HG02840 (cell line): ENCODE results near the gene SEMA6B.
"Not testable (repeated sequence)": the region's sequence is repeated elsewhere in the genome, so short reads cannot be mapped to it uniquely, and the experiment has no call there.

Source experiments
- ATAC-seq: cut with Tn5 transposase; IDR thresholded peaks from one replicate; pipeline ENCODE4 v1.9.1; 2021; ENCODE audit warnings: mild to moderate bottlenecking, moderate library complexity, moderate number of reproducible peaks; ENCODE audit not compliant: unreplicated experiment, low FRiP score

Gene SEMA6B

GRCh38 chr19:4559569-4559968 is at the start of gene SEMA6B:
SEMA6B (minus strand) TSS chr19:4559684; CDS start chr19:4558457, 1,227 bp downstream.
- ATAC-seq, result no peak

- no peak for ATAC-seq
Measured at GRCh38 chr19:4606921-4607678, 47.6 kb upstream of the SEMA6B start.

- ATAC-seq, result no peak
Measured at GRCh38 chr19:4606181-4606580, 46.7 kb upstream of the SEMA6B start.

- no peak for ATAC-seq
Measured at GRCh38 chr19:4604912-4605311, 45.4 kb upstream of the SEMA6B start.

GRCh38 chr19:4602915-4603314 is 43.4 kb upstream of the SEMA6B start:
- no peak for ATAC-seq

- ATAC-seq, result no peak
Measured at GRCh38 chr19:4602173-4602788, 42.8 kb upstream of the SEMA6B start.

- ATAC-seq, result no peak
Measured at GRCh38 chr19:4600893-4601292, 41.4 kb upstream of the SEMA6B start.

GRCh38 chr19:4600082-4600481 is 40.6 kb upstream of the SEMA6B start:
- ATAC-seq, result no peak

- no peak for ATAC-seq
Measured at GRCh38 chr19:4598712-4599111, 39.2 kb upstream of the SEMA6B start.

- ATAC-seq, result no peak
Measured at GRCh38 chr19:4597975-4598671, 38.6 kb upstream of the SEMA6B start.

- ATAC-seq, result no peak
Measured at GRCh38 chr19:4597278-4597974, 37.9 kb upstream of the SEMA6B start.

- no peak for ATAC-seq
Measured at GRCh38 chr19:4596033-4596904, 36.8 kb upstream of the SEMA6B start.

GRCh38 chr19:4595158-4595557 is 35.7 kb upstream of the SEMA6B start:
- not testable (repeated sequence) for ATAC-seq

- ATAC-seq, result no peak
Measured at GRCh38 chr19:4594201-4594600, 34.7 kb upstream of the SEMA6B start.

GRCh38 chr19:4593409-4593851 is 33.9 kb upstream of the SEMA6B start:
- ATAC-seq, result no peak

GRCh38 chr19:4592445-4592844 is 33.0 kb upstream of the SEMA6B start:
- no peak for ATAC-seq

- no peak for ATAC-seq
Measured at GRCh38 chr19:4591320-4591719, 31.8 kb upstream of the SEMA6B start.

GRCh38 chr19:4590559-4590958 is 31.1 kb upstream of the SEMA6B start:
- no peak for ATAC-seq

GRCh38 chr19:4589579-4590410 is 30.3 kb upstream of the SEMA6B start:
- no peak for ATAC-seq
